Measurements from ENCODE around the gene DENND6B. TPM values are rescaled to one million over a fixed set of nuclear protein-coding genes. Genes with fewer than 3 reads are reported as not detected.
"Not testable (repeated sequence)": the region's sequence is repeated elsewhere in the genome, so short reads cannot be mapped to it uniquely, and the experiment has no call there.

Gene DENND6B
- 1.8 TPM for total RNA-seq

DNA sequence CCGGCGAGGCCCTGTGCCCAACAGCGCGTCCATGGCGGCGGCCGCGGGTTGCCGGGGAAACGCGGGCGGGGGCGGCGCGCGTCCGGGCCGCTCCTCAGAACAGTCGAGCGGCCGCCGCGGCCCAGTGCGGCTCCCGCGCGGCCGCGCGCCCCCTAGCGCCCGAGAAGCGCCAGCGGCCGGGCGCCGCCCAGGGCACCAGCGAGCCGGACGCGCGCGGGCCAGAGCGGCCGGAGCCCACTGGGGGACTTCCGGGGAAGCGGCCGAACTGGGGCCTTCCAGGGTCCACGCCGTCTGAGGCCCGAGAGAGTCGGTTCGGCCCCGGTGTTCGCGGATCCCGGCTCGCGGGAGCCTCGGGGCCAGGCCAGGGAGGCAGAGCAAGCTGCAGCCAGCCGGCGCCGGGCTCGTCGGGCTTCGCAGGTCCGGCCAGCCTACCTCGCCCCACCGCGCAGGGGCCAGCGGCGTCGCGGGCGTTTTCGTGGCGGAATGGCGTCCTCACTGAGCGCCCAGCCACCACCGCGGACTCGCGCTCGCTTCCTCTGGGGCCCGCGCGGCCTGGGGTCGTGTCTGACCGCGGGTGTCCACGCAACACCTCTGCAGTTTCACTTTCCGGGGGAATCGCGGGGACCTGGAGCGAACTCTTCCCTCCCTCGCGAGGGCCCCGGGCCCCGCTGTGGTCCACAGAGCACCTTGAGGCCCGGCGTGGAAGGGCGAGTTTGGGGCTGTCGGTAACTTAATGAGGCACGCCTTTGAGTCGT is at the start of gene DENND6B:
Gene DENND6B, minus strand, starts transcription at position 57 of the 755 bp plus-strand sequence. Its CDS starts 24 bp downstream, at position 33.
- DNase-seq (ENCODE audit: low spot score) (peak; percentile 82), ATAC-seq (peak; percentile 95)

GRCh38 chr22:50376085-50376651 is 49.4 kb upstream of the DENND6B start:
- DNase-seq (ENCODE audit: low spot score) (no peak), ATAC-seq (no peak)

GRCh38 chr22:50371101-50371648 is 44.4 kb upstream of the DENND6B start:
- no peak for ATAC-seq
- no peak for DNase-seq (ENCODE audit: low spot score)

GRCh38 chr22:50367778-50368500 is 41.1 kb upstream of the DENND6B start:
- no peak for DNase-seq (ENCODE audit: low spot score)

GRCh38 chr22:50363803-50364194 is 37.0 kb upstream of the DENND6B start:
- not testable (repeated sequence) for ATAC-seq; DNase-seq (ENCODE audit: low spot score)

More at GRCh38 chr22:50367778-50368500, 41.1 kb upstream of the DENND6B start:
- ATAC-seq = no peak

GRCh38 chr22:50363166-50363802 is 36.5 kb upstream of the DENND6B start:
- no peak for DNase-seq (ENCODE audit: low spot score)
- ATAC-seq = no peak

- ATAC-seq (peak; percentile 31), DNase-seq (ENCODE audit: low spot score) (no peak)
Observed at GRCh38 chr22:50361688-50362087, 34.9 kb upstream of the DENND6B start.

- no peak for DNase-seq (ENCODE audit: low spot score)
- no peak for ATAC-seq
Observed at GRCh38 chr22:50361222-50361621, 34.4 kb upstream of the DENND6B start.

GRCh38 chr22:50360578-50360977 is 33.8 kb upstream of the DENND6B start:
- DNase-seq (ENCODE audit: low spot score) (peak; percentile 60), ATAC-seq (peak; percentile 89)

DNA sequence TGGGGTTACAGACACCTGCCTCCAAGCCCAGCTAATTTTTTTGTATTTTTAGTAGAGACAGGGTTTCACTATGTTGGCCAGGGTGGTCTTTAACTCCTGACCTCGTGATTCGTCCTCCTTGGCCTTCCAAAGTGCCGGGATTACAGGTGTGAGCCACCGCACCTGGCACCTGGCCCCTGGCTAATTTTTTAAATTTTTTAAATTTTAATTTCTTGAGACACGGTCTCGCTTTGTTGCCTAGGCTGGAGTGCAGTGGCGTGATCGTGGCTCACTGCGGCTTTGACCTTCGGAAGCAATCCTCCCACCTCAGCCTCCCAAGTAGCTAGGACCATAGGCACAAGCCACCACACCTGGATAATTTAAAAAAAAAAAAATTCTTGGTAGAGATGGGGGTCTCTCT is 30.9 kb upstream of the DENND6B start:
- DNase-seq (ENCODE audit: low spot score) (no peak), ATAC-seq (no peak)

DNA sequence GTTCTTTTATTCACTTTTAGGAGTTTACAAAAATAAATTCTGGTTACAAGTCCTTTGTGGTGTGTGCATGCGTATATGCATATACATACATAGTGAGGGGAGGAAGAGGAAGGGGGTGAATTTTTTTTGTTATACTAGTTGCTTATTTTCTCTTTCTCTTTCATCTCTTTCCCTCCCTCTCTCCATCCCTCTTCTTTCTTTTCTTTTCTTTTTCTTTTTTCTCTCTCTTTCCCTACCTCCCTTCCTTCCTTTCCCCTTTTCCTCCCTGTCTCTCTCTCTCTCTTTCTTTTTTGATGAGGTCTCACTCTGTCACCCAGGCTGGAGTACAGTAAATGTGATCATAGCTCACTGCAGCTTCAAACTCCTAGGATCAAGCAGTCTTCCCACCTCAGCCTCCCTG is 30.4 kb upstream of the DENND6B start:
- DNase-seq (ENCODE audit: low spot score) (no peak), ATAC-seq (no peak)

DNA sequence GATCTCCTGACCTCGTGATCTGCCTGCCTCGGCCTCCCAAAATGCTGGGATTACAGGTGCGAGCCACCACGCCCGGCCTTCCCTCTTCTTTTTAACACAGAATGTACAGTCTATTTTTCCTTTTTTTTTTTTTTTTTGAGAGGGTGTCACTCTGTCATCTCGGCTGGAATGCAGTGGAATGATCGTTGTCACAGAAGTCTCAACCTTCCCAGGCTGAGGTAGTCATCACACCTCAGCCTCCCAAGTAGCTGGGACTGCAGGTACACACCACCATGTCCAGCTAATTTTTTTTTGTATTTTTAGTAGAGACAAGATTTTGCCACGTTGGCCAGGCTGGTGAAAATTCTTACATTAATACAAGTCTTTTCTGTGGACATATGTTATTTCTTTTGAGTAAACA is 29.4 kb upstream of the DENND6B start:
- DNase-seq (ENCODE audit: low spot score) = no peak
- ATAC-seq = no peak

GRCh38 chr22:50348058-50348457 is 21.2 kb upstream of the DENND6B start:
- ATAC-seq (no peak), DNase-seq (ENCODE audit: low spot score) (no peak)

- DNase-seq (ENCODE audit: low spot score) = no peak
- ATAC-seq = no peak
Observed at GRCh38 chr22:50347157-50347556, 20.3 kb upstream of the DENND6B start.

DNA sequence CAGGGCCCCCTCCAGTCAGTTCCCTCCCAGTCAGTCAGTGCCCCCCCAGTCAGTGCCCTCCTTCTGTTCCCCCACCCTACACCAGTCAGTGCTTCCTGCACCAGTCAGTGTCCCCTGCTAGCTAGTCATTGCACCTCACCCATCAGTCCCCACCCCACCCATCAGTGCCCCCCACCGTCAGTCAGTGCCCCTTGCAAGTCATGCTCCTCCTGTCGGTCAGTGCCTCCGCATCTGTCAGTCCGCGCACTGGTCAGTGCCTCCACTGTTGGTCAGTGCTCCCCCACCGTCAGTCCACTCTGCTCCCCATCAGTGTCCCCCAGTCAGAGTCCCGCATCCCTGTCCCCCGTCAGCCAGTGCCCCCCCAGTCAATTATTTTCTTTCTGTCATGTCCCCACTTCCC is 19.7 kb upstream of the DENND6B start:
- ATAC-seq = no peak
- DNase-seq (ENCODE audit: low spot score) = no peak

GRCh38 chr22:50343541-50343935 is 16.7 kb upstream of the DENND6B start:
- ATAC-seq (no peak), DNase-seq (ENCODE audit: low spot score) (no peak)

GRCh38 chr22:50342651-50343540 is 16.1 kb upstream of the DENND6B start, which contains the start of gene PPP6R2:
Gene PPP6R2 (plus strand): TSS chr22:50343327. CDS start chr22:50393909, 50,582 bp downstream.
- DNase-seq (ENCODE audit: low spot score) (peak; percentile 88), ATAC-seq (peak; percentile 93)

DNA sequence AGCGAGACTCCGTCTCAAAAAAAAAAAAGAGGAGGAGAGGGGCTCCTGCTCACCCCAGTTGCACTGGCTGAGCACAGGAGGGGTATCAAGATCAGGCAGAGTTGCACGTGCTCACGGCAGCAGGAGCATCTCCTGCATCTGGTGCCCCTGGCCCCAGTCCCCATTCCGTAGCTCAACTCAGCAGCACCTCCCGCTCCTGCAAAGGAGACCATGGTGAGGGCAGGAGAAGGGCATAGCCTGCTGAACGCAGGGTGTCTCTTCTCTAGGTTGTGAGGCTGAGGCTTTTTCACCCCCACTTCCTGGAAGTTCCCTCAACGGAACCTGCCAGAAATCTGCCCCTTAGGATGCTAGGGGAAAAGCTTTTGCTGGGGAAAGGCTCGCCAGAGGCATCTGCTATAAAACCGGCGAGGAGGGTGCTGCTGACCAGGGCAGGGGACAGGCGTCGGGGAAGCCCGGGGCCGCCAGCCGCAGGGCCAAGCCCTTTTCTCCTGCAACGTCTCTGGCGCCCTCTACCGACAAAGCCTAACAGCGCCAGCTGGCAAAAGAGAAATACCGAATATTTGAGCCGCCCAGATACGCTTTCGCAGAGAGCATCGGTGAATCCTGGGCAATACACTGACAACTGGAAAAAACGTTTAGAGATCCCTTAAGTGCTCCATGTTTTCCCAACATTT is 15.3 kb upstream of the DENND6B start:
- DNase-seq (ENCODE audit: low spot score) = peak; percentile 87
- peak; percentile 83 for ATAC-seq
